Measurements from ENCODE around the gene CST11.
A peak's percentile ranks its signal among the peaks of the same experiment; 100 is the strongest.

Gene CST11

DNA sequence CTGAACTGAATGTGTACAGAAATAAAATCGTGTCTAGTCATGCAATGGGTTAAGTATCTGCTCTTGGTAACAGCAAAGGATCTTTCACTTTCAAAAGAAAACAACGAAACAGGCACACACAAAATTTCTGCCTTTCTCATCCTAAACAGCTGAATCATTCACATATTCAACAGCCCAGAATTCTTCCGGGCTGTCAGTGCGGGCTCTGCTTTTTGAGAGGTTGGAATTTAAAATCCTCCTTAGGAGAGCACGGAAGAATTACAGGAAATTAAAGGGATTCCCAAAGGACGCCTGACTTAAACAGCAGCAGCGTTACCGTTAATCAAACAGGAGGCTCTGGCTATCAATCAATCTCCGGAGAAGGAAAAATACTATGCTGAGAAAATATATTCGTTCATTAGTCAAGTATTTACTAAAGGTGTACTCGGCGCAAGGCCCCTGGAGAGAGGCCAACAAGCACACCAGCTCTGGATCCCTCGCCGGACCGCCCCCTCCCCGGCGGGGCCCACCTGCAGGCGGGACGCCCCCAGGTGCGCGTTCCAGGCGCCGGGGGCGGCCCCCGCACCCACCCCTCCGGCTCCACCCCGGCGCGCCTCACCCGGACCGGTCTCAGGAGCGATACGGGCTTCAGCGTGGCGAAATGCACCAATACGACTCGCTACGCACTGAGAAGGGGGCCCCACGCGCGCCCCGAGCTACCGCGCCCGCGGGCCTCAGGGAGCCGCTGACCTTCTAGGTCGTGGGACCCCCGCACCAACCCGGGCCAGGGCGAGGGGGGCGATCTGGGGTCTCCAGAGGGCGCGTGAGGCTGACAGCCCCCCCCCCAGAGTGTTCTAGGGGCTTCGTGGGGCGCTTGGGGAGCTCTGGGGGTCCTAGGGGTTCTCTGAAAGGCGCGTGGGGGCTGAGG lies 32.4 kb downstream of the CST11 start:
- peak; percentile 81 for DNase-seq

GRCh38 chr20:23419657-23419994 lies 33.0 kb downstream of the CST11 start:
- DNase-seq, result no peak

GRCh38 chr20:23417861-23418260 lies 34.8 kb downstream of the CST11 start:
- no peak for DNase-seq

- no peak for DNase-seq
Observed at GRCh38 chr20:23415959-23416583, 36.6 kb downstream of the CST11 start.

DNA sequence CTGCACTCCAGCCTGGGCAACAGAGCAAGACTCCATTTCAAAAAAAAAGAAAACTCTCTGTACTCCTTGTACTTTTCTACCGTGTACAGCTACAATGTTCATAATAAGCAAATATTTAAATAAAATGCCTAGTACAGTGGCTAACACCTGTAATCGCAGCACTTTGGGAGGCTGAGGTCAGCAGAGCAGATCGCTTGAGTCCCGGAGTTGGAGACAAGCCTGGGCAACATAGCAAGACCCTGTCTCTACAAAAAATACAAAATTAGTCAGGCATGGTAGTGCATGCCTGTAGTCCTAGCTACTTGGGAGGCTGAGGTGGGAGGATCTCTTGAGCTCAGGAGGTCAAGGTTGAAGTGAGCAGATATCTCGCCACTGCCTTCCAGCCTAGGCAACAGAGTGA lies 37.1 kb downstream of the CST11 start:
- no peak for DNase-seq

- no peak for DNase-seq
Observed at GRCh38 chr20:23414526-23415188, 38.0 kb downstream of the CST11 start.

GRCh38 chr20:23413862-23414422 lies 38.7 kb downstream of the CST11 start:
- DNase-seq, result no peak

DNA sequence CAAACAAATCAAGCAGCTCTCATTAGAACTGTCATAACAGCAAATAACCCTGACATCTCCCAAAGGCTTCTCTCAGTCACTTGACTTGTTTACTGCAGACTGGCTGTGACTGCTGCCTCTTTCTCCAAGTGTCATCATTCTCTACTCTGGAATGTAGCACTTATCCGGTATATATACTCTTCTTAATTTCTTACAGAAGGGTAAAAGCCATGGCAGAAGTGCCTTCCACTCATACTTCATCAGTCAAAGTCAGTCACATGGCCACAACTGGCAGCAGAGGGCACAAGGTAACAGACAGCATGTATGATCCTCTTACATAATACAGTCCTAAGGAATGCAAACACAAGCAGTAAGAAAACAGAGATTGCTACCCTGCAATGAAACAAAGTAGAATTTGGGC lies 40.6 kb downstream of the CST11 start:
- DNase-seq, result no peak

DNA sequence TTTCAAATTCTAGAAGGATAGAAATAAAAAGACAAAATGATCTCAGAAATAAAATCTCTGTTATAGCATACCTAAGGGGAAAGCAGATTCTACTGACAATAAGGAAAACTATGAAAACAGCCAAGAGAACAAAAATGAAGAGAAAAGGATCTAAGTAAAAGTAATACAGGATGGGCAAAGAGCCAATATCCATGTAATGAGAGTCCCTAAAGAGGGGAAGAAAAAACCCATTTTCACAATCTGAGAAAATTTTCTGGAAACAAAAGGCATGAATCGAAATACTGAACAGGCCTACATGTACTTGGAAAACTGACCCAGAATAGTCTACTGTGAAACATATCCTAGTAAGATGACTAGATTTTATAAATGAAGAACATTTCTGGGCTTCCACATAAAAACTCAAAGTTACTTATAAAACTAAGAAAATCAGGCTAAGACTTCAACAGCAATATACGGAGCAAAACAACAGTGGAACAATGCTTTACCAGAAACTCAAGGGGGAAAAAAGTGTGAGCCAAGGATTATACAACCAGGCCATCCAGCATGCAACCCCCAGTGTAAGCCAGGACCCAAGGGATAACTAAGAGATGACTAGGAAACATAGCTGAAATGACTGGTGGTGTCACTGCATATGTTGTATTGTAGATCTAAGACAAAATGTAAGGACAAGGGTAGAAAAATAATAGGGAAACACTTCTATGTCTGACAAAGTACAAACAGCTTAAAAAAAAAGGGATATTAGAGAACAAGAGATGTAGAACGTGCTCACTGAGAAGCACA lies 41.6 kb downstream of the CST11 start:
- no peak for DNase-seq

DNA sequence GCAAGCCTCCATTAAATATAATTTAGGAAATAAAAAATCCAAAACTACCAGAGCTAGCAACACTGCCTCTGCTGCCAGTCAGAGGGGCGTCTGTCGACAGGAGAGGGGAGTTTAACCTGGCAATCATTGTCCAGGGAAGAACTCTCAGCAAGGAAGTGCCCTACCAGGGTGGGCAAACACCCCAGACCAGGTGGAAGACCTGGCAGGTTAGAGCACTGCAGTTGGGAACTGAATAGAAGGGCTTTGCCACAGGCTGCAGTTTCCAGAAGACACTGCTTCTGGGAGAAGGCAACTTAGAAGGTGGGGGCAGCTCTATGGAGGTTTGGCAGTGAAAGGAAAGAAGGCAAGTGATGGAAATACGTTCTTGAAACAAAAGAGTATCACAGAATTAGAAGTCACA lies 42.9 kb downstream of the CST11 start:
- no peak for DNase-seq

GRCh38 chr20:23408957-23409356 lies 43.7 kb downstream of the CST11 start:
- no peak for DNase-seq

DNA sequence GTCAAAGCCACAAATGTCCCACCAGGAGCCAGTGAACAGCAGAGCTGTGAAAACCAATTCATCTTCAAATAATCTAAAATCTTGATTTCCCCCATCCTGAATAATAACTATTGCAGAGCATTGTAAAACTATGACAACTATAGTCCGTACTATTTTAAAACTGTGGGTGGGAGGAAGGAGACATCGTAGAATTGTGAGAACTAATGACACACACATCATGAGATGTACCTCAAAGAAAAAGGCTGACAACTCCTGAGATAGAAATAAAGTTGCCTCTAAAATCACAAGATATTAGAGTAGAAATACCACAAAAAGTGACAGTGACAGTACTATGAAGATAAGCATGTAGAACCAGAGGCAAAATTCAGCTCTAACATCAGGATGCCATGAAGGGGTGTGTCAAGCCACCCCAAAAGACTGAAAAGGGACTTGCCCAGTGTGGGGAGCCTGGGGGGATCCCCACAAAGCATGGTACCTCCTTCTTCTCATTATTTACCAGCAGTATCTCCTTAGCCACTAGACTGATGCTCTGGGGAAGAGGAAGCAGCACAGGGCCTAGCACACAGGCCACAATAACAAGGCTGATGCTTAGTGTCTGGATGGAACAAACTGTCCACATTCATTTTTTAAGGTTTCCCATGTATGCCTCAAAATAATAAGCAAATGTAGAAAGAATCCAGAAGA lies 44.8 kb downstream of the CST11 start:
- DNase-seq, result no peak

- no peak for DNase-seq
Observed at GRCh38 chr20:23406880-23407279, 45.8 kb downstream of the CST11 start.

GRCh38 chr20:23404196-23404595 lies 48.5 kb downstream of the CST11 start:
- DNase-seq, result no peak

DNA sequence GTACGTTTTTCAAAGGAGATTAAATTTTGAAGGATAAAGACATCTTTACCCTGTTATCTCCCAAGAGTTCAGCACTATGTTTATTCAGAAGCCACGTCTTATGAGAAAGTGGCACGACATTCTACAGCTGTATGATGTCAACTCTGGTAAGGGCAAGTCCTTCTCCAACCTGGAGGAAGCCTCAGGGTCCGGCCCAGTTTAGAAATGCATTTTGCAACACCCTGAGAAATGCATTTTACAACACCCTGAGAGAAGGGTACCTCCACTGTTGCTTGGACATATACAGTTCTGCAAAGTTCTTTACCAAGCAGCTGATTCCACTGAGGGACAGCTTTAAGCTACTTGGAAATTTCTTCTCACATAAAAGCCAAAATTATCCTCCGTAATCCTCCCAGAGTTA lies 48.9 kb downstream of the CST11 start:
- no peak for DNase-seq

- DNase-seq, result no peak
Observed at GRCh38 chr20:23401051-23401450, 51.6 kb downstream of the CST11 start.
